Stimulated activated CD4-positive, alpha-beta T cell treated with anti-CD3 and anti-CD28 coated beads, TNF-alpha, amount 100 ng/mL, for 48 hours (primary cell): ENCODE measurements around the gene MRPL14.
"Not testable (repeated sequence)": the region's sequence is repeated elsewhere in the genome, so short reads cannot be mapped to it uniquely, and the experiment has no call there.

ENCODE experiments used
- DNase-seq, 3 donors: peaks; one replicate each; pipeline ENCODE4 v3.0.0-alpha.2; 2020; ENCODE audit warnings: low read depth in 3 of 3

The MRPL14 gene

GRCh38 chr6:44101832-44102231, 25.4 kb downstream of the MRPL14 start:
- no peak for DNase-seq

- no peak for DNase-seq
Measured at GRCh38 chr6:44100088-44100550, 27.1 kb downstream of the MRPL14 start.

DNA sequence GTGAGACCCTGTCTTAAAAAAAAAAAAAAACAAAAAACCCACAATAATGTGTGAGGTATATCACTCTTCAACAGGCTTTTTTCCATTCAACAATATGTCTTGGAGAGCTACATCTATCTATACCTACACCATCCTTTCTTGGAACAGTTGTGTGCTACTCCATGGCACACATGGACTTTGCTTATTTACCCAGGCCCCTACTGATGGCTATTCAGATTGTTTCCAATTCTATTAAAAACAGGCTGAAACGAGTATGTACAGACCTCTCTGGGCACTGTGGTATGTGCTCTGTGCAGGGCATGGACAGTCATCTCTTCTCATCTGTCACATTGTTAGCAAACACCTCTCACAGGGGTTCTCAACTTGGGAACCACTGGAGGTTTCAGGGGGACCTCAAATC, 28.1 kb downstream of the MRPL14 start:
- no peak for DNase-seq

- no peak for DNase-seq
Measured at GRCh38 chr6:44097782-44098317, 29.4 kb downstream of the MRPL14 start.

DNA sequence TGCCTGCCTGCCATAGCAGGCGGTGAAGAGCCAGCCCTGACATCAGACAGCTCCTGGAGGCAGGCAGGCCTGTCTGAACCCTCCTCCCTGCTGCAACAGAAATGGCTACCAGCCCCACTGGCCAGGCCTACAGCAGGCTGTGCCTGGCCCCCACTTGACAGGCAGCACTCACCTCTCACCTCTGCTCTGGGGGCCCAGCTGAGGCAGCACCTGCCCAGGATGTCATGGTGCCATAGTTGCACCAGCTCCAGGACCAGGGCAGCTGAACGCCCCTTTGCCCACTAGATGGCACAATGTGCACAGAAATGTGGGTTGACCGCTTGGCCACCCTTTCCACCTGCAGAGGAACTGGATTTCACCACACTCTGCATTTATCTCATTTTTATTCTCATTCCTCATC, 30.6 kb downstream of the MRPL14 start:
- peak; percentile 41 to 68 (median 54) for DNase-seq

DNA sequence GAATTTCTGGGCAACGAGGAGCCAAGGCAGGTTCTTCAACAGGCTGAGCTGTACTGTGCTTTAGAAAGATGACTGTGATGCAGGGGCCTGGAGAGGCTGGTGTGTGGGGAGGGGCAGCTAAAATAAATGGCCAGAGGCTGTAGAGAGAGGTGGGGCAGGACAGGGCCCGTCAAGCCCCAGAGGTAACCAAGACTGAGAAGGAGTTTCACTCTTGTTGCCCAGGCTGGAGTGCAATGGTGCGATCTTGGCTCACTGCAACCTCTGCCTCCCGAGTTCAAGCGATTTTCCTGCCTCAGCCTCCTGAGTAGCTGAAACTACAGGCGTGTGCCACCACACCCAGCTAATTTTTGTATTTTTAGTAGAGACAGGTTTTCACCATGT, 32.0 kb downstream of the MRPL14 start:
- DNase-seq: not testable (repeated sequence)

- no peak for DNase-seq
Measured at GRCh38 chr6:44094403-44095242, 32.6 kb downstream of the MRPL14 start.

GRCh38 chr6:44093750-44094402, 33.4 kb downstream of the MRPL14 start:
- no peak for DNase-seq

DNA sequence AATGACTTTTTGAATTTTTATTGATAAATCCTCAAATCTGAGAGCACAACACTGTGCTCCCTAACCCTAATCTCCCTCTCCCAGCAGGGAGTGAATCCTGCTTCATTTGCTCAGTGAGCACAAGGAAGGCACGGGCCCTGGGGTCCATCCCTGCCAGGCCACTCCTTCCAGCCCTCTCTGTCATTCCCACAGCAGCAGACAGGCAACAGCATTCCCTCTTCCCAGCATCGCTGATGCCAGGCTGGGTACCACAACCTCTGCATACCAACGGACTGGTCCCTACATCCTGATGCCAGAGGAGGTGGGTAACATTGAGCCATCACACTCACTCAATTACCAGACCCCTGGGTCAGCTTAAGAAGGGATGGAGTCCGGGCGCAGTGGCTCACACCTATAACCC, 34.2 kb downstream of the MRPL14 start:
- DNase-seq: no peak

DNA sequence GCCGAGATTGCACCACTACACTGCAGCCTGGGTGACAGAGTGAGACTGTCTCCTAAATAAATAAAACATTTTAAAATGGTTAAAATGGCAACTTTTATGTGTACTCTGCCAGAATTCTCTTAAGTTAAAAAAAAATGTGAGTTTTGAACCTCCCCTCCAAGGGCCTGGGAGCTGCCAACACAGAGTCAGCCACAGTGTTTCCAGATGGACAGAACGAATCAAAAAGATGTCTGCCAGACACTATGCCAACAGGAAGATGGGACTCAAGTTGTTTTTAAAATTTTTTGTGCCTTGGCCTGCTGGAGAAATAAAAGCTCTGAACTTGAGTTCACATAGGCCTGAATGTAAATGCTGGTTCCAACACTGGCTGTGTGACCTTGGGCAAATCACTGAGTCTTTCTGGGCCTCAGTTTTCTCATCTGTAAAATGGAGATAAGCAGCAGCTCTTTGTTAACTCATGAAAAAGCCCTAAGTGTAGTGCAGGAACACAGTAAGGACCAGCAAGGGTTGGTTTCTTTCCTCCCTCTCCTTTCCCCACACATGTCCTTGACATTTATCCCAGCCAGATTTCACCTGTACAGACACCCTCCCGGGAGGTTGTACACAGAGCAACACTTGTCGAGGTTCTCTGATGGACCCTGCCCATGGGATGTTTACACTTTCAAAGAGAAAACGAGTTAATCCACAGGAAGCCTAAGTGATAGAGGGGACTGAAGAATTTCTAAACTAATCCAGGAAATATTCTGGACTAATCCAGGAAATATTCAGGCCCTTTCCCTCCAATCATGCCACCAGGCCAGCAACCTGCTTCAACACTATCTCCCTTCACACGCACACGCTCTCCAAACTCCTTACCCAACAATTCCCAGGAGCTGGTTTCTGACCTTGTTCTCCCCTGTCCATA, 35.0 kb downstream of the MRPL14 start:
- DNase-seq: no peak

DNA sequence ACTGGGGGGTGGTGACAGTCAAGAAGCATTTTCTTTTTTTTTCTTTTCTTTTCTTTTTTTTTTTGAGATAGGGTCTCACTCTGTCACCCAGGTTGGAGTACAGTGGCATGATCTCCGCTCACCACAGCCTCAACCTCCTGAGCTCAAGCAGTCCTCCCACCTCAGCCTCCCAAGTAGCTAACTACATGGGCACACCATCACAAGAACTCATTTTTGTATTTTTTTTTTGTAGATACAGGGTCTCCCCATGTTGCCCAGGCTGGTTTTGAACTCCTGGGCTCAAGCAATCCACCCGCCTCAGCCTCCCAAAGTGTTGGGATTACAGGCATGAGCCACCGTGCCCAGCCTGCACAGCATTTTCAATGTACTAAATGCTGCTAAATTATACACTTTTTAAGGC, 35.9 kb downstream of the MRPL14 start:
- DNase-seq: not testable (repeated sequence)

- no peak for DNase-seq
Measured at GRCh38 chr6:44090465-44090864, 36.8 kb downstream of the MRPL14 start.

DNA sequence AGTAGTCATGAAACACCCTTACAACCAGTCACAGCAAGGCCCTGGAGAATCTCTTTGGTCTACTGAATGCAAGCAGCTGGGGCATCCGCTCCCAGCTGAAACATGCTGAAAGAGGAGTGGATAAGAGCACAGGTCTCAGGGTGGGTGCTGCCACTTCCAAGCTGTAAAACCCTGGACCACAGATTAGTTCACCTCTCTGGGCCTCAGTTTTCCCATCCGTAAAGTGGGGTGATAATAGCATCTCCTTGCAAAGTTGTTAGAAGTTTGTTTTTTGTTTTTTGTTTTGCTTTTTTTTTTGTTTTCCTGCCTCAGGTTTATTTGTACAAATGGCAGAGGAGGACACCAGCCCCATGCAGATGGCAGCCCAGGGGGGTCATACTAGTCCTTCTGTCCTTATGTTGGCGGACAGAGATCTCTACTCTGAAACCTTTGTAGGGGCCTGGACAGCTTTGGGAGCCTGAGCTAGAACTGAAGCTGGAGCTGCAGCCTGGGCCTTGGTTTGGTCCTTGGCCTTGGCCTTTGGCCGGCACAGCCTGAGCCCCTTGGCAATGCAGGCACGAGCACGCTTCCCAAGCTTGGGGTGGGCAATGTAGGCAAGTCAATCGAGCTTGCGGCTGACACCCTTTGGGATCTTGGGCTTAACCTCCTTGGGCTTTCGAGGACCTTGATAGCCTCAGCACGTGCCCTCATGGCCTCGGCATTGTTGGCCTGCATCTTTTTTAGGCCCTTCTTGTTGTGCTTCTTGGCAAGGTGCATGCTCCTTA, 38.2 kb downstream of the MRPL14 start:
- DNase-seq: no peak

- DNase-seq: no peak
Measured at GRCh38 chr6:44087623-44088022, 39.6 kb downstream of the MRPL14 start.

GRCh38 chr6:44086931-44087574, 40.2 kb downstream of the MRPL14 start:
- no peak for DNase-seq

GRCh38 chr6:44085219-44085618, 42.0 kb downstream of the MRPL14 start:
- no peak for DNase-seq

DNA sequence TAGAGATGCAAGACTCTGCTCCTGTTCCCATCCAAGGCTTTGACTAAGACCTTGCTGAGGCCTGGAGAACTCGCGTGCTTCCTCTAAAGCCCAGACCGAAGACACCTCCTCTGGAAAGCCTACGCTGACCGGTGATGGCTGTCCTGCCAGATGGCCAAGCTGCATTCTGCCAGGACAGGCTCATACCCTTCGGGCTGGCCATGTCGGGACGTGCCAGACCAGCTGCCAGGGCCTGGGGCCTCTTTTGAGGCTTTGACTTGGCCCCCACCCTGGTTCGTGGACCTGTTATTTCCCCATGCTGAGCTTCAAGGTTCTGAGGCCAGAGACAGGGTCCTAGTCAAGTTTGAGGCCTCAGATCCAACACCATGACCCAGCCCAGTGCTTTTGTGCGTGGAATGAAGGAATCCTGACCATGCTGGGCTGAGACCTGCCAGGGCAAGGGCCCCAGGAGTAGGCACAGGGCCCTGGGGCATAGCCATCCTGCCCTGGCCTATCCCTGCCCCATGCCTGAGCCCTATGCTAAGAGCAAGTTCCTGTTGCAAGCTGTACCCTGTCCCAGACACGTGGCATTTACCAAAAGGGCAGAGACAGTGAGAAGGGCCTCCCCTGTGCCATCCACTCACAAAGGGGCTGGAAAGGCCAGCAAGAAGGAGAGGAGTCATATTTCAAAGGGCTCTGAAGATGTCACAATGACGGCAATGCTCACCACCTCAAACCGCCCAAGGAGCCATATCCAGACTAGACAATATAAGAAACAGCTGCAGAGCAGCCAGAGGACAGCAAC, 42.8 kb downstream of the MRPL14 start:
- DNase-seq: no peak

GRCh38 chr6:44082872-44083321, 44.4 kb downstream of the MRPL14 start:
- DNase-seq: no peak

DNA sequence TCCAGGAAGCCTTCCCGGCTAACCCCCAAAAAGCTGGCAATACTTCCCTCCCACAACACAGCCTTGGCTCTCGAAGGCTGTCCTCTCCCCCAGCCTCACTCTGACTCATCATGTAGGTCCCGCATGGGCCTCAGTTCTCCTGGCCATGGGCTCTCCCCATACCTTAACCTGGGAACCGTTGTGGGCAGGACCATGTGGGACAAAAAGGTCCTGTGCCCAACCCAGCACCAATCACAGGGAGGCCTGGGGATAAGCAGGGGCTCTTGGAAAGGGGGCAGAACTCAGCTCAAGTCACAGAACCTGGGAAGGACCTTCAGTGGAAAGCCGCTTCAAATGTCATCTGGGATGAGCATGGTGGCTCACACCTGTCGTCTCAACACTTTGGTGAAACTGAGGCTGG, 45.5 kb downstream of the MRPL14 start:
- DNase-seq: no peak
